A673 (cell line): ENCODE data around the gene EPHB6. TPM values are rescaled to one million over a fixed set of nuclear protein-coding genes. Genes with fewer than 3 reads are reported as not detected.

Experiments
- BruUV-seq: library from RNA; stranded (reverse); fragments of 400-500 nt; replicated peaks from 2 replicates; lab custom pipeline; 2021; lab: Mats Ljungman, UMichigan
- CTCF ChIA-PET: fragments of 300-600 bp; sonication (Branson Sonifier 250); formaldehyde crosslinking; loops from one replicate; lab custom pipeline; 2022; ENCODE audit warnings: antibody characterized with exemption; lab: Charles Lee
- POLR2A ChIA-PET: fragments of 300-600 bp; sonication (Branson Sonifier 250); formaldehyde crosslinking; loops from one replicate; lab custom pipeline; 2022; ENCODE audit warnings: antibody characterized with exemption; ENCODE audit not compliant: low non-redundant PET; lab: Charles Lee
- DNase-seq: peaks from one replicate; pipeline ENCODE4 v3.0.0-alpha.2; 2015; ENCODE audit warnings: low spot score
- H3K27ac ChIP-seq: fragments of 200-600 bp; sonication (generic); 2 replicates; pipeline ENCODE4 v1.5.1; 2016; ENCODE audit warnings: mixed run types, low read depth, mild to moderate bottlenecking, mixed read lengths, antibody characterized with exemption, low read length; ENCODE audit not compliant: poor library complexity, severe bottlenecking
- H3K27me3 ChIP-seq: fragments of 200-600 bp; sonication (generic); replicated peaks from 2 replicates; pipeline ENCODE4 v1.6.1; 2017; ENCODE audit warnings: mixed run types, low read depth, mild to moderate bottlenecking, mixed read lengths, antibody characterized with exemption, low read length; ENCODE audit not compliant: insufficient read depth, poor library complexity
- H3K36me3 ChIP-seq: fragments of 200-600 bp; sonication (generic); 2 replicates; pipeline ENCODE4 v1.6.1; 2016; ENCODE audit warnings: mixed run types, mild to moderate bottlenecking, mixed read lengths, antibody characterized with exemption, low read length; ENCODE audit not compliant: insufficient read depth, poor library complexity, severe bottlenecking
- H3K4me1 ChIP-seq: fragments of 200-600 bp; sonication (generic); 2 replicates; pipeline ENCODE4 v1.6.1; 2017; ENCODE audit warnings: mixed run types, mild to moderate bottlenecking, mixed read lengths, antibody characterized with exemption, low read length; ENCODE audit not compliant: insufficient read depth, poor library complexity, severe bottlenecking
- H3K4me3 ChIP-seq: fragments of 200-600 bp; sonication (generic); 2 replicates; pipeline ENCODE4 v1.5.1; 2016; ENCODE audit warnings: low read depth, mixed run types, mild to moderate bottlenecking, mixed read lengths, low read length; ENCODE audit not compliant: poor library complexity, severe bottlenecking
- H3K9me3 ChIP-seq: fragments of 200-600 bp; sonication (generic); 2 replicates; pipeline ENCODE4 v1.6.1; 2016; ENCODE audit warnings: mixed run types, low read depth, mild to moderate bottlenecking, mixed read lengths, antibody characterized with exemption, low read length; ENCODE audit not compliant: poor library complexity, severe bottlenecking
- EZH2 ChIP-seq: fragments of 200-600 bp; sonication (generic); IDR thresholded peaks from 2 replicates; pipeline ENCODE4 v1.6.1; 2017; ENCODE audit warnings: borderline replicate concordance, low read depth, mild to moderate bottlenecking, mixed read lengths, antibody characterized with exemption, low read length; ENCODE audit not compliant: poor library complexity, severe bottlenecking
- intact Hi-C: fragments of 100-400 bp; cut with micrococcal nuclease; formaldehyde crosslinking; loops from one replicate; pipeline ENCODE4 v1.10.0; 2022; ENCODE audit not compliant: unreplicated experiment
- total RNA-seq: library from RNA; stranded (reverse); gene quantifications from 2 replicates; pipeline ENCODE4 v1.2.3, GENCODE V29; 2021
- TF ChIP-seq, protein P1 (sequence below): fragments of 300-800, 200-600 bp; sonication (generic); conservative IDR thresholded peaks from 2 replicates; pipeline ENCODE4 v1.5.1; 2017; ENCODE audit warnings: low read depth, mild to moderate bottlenecking, antibody characterized with exemption, low read length, moderate library complexity, mixed read lengths

The EPHB6 gene
- total RNA-seq, 1 experiment from 2014 or later = 0.49 TPM

DNA sequence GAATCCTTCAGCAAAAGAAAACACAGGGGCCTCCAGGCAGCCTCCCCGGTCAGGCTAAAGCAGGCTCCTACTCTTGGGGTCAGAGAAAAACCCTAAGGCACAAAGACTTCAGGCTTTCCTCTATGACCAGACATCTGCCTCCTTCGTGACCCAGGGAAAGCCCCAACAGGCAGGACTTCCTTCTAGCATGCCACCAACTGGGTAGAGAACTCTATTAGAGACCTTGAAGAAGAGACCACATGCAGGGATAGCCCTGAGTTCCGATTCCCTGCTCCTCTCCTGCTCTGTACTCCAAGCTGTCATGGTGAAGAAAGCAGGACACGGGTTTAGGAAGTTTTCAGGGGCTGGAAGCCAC lies 29.4 kb downstream of the EPHB6 start:
- CTCF ChIA-PET = no interaction called here
- peaks cover 30% of the 10 kb centered on the region for H3K27me3 ChIP-seq
- H3K27ac ChIP-seq = no peak overlapping the region
- no peaks in the 10 kb centered on the region for H3K36me3 ChIP-seq
- no peak for DNase-seq
- H3K4me1 ChIP-seq = no peaks in the 10 kb centered on the region
- TF ChIP-seq, protein P1, sequence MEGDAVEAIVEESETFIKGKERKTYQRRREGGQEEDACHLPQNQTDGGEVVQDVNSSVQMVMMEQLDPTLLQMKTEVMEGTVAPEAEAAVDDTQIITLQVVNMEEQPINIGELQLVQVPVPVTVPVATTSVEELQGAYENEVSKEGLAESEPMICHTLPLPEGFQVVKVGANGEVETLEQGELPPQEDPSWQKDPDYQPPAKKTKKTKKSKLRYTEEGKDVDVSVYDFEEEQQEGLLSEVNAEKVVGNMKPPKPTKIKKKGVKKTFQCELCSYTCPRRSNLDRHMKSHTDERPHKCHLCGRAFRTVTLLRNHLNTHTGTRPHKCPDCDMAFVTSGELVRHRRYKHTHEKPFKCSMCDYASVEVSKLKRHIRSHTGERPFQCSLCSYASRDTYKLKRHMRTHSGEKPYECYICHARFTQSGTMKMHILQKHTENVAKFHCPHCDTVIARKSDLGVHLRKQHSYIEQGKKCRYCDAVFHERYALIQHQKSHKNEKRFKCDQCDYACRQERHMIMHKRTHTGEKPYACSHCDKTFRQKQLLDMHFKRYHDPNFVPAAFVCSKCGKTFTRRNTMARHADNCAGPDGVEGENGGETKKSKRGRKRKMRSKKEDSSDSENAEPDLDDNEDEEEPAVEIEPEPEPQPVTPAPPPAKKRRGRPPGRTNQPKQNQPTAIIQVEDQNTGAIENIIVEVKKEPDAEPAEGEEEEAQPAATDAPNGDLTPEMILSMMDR = no peak
- TF ChIP-seq EZH2 = no peak
- no peaks in the 10 kb centered on the region for H3K9me3 ChIP-seq
- intact Hi-C loops = loop anchor here (5.0 kb wide), 1 partner anchor 118 kb away; no protein-coding TSS in a partner anchor
- POLR2A ChIA-PET = no interaction called here
- H3K4me3 ChIP-seq = no peak overlapping the region
- BruUV-seq = no TSS peak

DNA sequence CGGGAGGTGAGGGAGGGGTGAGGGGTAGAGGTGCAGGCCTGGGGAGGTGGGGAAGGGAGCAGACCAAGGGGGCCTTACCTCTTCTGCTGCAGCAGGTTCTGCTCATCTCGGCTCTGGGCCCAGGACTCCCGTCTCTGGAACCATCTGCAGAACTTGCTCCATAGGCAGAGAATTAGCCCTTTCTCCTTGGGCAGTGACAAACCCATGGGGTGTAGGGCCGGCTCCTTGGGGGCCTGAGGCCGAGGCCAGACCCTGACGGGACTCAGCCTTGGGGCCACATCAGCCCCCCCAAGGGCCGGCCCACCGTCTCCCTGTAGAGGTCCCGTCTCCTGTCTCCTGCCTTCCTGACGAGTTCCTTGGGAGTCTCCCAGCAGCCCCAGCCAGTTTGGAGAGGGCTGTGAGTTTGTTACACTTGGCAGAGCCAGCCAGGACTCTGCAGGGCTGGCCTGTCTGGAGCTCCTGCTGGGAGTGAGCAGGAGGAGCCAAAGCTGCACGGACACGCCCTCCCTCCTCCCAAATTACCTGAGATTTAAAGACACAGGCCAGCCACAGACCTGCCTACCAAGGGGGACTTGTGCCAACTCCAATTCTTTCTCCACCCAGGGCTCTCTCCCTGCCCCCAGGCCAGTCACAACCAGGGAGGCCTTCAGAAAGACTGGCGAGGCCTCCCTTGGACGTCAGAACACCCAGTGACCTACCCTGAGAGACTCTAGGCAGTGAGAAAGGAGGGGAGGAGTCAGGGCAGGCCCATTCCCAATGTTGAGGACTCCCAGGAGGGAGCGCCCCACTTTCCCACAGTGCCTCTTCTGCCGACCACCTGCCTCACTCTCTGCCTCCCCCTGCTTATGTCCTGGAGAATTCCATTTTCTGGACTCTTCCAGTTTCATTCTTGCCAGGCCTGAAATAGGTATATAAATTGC lies 30.7 kb downstream of the EPHB6 start, which contains the start of gene TRPV6:
TSS of gene TRPV6 (minus strand) at position 435 of the 920 bp plus-strand sequence.
- Histone ChIP-seq H3K9me3 (no peaks in the 10 kb centered on the region), H3K36me3 (no peaks in the 10 kb centered on the region), H3K27ac (no peak within 1 kb of the TSS), H3K4me3 (no peak within 1 kb of the TSS), H3K27me3 (peaks cover 30% of the 10 kb centered on the region), H3K4me1 (no peaks in the 10 kb centered on the region)
- BruUV-seq = no TSS peak
- POLR2A ChIA-PET = no interaction called here
- DNase-seq = no peak
- intact Hi-C loops = no loop called here
- CTCF ChIA-PET = no interaction called here
- TF ChIP-seq, protein P1 = no peak
- TF ChIP-seq EZH2 = no peak

DNA sequence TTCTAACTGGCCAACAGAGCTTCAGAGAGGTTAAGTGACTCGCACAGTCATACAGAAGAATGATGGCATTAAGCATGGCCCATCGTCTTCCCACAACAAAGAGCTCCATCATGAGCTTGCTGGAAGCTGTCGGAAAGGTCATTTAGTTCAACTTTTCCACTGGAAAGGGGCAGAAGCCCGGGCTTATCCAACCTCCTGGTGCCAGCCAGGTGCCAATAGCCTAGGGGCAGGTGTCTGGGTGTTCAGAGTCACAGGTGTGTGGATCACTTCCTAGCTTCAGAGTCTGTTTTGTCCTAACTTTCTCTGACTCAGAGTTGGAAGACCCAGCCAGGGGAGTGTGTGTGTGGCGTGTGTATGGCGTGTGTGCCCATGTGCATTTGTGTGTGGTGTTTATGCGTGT lies 32.0 kb downstream of the EPHB6 start:
- POLR2A ChIA-PET = no interaction called here
- DNase-seq = no peak

More for the DNA sequence above, 32.0 kb downstream of the EPHB6 start:
- Histone ChIP-seq H3K27me3 (peaks cover 22% of the 10 kb centered on the region), H3K27ac (no peak overlapping the region), H3K4me3 (no peak overlapping the region), H3K4me1 (no peaks in the 10 kb centered on the region), H3K36me3 (no peaks in the 10 kb centered on the region), H3K9me3 (no peaks in the 10 kb centered on the region)
- no peak for TF ChIP-seq EZH2
- TF ChIP-seq, protein P1 = no peak
- CTCF ChIA-PET = no interaction called here
- intact Hi-C loops = no loop called here
- no TSS peak for BruUV-seq
